H9 (cell line): ENCODE measurements around the gene FAM3B. TPM values are rescaled to one million over a fixed set of nuclear protein-coding genes. Genes with fewer than 3 reads are reported as not detected.

Experiments used
- DNase-seq: peaks from one replicate; pipeline ENCODE4 v3.0.0-alpha.2; 2017
- H2AFZ ChIP-seq: one replicate; pipeline ENCODE4 v1.6.1; 2013; ENCODE audit warnings: mild to moderate bottlenecking, low read length, control low read depth, moderate library complexity
- H2AK5ac ChIP-seq: 2 replicates; pipeline ENCODE4 v1.6.1; 2013; ENCODE audit warnings: low read length, control low read depth, mixed read lengths; ENCODE audit not compliant: insufficient read length
- H2BK120ac ChIP-seq: one replicate; pipeline ENCODE4 v1.6.1; 2013; ENCODE audit warnings: low read depth, mild to moderate bottlenecking, low read length, control low read depth, inconsistent platforms; ENCODE audit not compliant: poor library complexity, severe bottlenecking
- H2BK12ac ChIP-seq: 2 replicates; pipeline ENCODE4 v1.6.1; 2013; ENCODE audit warnings: low read length, control low read depth, mixed read lengths, low read depth; ENCODE audit not compliant: insufficient read length
- H2BK15ac ChIP-seq: 2 replicates; pipeline ENCODE4 v1.6.1; 2013; ENCODE audit warnings: low read depth, low read length, control low read depth
- H2BK20ac ChIP-seq: one replicate; pipeline ENCODE4 v1.6.1; 2013; ENCODE audit warnings: low read depth, mild to moderate bottlenecking, low read length, control low read depth, inconsistent platforms; ENCODE audit not compliant: poor library complexity, severe bottlenecking
- H2BK5ac ChIP-seq: 2 replicates; pipeline ENCODE4 v1.6.1; 2013; ENCODE audit warnings: low read length, control low read depth, mixed read lengths; ENCODE audit not compliant: insufficient read length
- H3K14ac ChIP-seq: 2 replicates; pipeline ENCODE4 v1.6.1; 2013; ENCODE audit warnings: low read length, control low read depth; ENCODE audit not compliant: insufficient read depth
- H3K18ac ChIP-seq: 2 replicates; pipeline ENCODE4 v1.6.1; 2013; ENCODE audit warnings: low read depth, mild to moderate bottlenecking, mixed read lengths, low read length, control low read depth; ENCODE audit not compliant: insufficient read length
- H3K23ac ChIP-seq: 2 replicates; pipeline ENCODE4 v1.6.1; 2013; ENCODE audit warnings: low read length, control low read depth, mixed read lengths, low read depth; ENCODE audit not compliant: insufficient read length
- H3K23me2 ChIP-seq: 2 replicates; pipeline ENCODE4 v1.6.1; 2013; ENCODE audit warnings: low read depth, mild to moderate bottlenecking, mixed read lengths, low read length, control low read depth; ENCODE audit not compliant: insufficient read length, poor library complexity, severe bottlenecking
- H3K27ac ChIP-seq: 2 replicates; pipeline ENCODE4 v1.5.1; 2013; ENCODE audit warnings: low read length, control low read depth, mixed read lengths, low read depth; ENCODE audit not compliant: insufficient read length
- H3K27me3 ChIP-seq: 2 replicates; pipeline ENCODE4 v1.6.1; 2013; ENCODE audit warnings: low read length, control low read depth, inconsistent platforms; ENCODE audit not compliant: insufficient read depth
- H3K4ac ChIP-seq: 2 replicates; pipeline ENCODE4 v1.6.1; 2013; ENCODE audit warnings: low read depth, mild to moderate bottlenecking, control low read depth, inconsistent platforms, low read length, moderate library complexity
- H3K4me1 ChIP-seq: 2 replicates; pipeline ENCODE4 v1.6.1; 2013; ENCODE audit warnings: low read length, control low read depth, inconsistent platforms; ENCODE audit not compliant: insufficient read depth
- H3K4me2 ChIP-seq: 2 replicates; pipeline ENCODE4 v1.6.1; 2013; ENCODE audit warnings: low read length, control low read depth, mixed read lengths; ENCODE audit not compliant: insufficient read length, insufficient read depth
- H3K56ac ChIP-seq: 2 replicates; pipeline ENCODE4 v1.6.1; 2013; ENCODE audit warnings: low read depth, mild to moderate bottlenecking, mixed read lengths, low read length, control low read depth; ENCODE audit not compliant: insufficient read length
- H3K79me1 ChIP-seq: 2 replicates; pipeline ENCODE4 v1.6.1; 2013; ENCODE audit warnings: low read depth, mild to moderate bottlenecking, moderate library complexity, low read length, control low read depth, inconsistent platforms; ENCODE audit not compliant: insufficient read depth, poor library complexity, severe bottlenecking
- H3K79me2 ChIP-seq: 2 replicates; pipeline ENCODE4 v1.6.1; 2013; ENCODE audit warnings: low read length, control low read depth, inconsistent platforms; ENCODE audit not compliant: insufficient read depth
- H3K9ac ChIP-seq: 2 replicates; pipeline ENCODE4 v1.6.1; 2013; ENCODE audit warnings: low read length, control low read depth, mixed read lengths; ENCODE audit not compliant: insufficient read length; ENCODE audit errors: extremely low read depth
- H3K9me3 ChIP-seq: one replicate; pipeline ENCODE4 v1.6.1; 2013; ENCODE audit warnings: low read depth, low read length, inconsistent platforms; ENCODE audit not compliant: control insufficient read depth
- H3T11ph ChIP-seq: one replicate; pipeline ENCODE4 v1.6.1; 2013; ENCODE audit warnings: mild to moderate bottlenecking, low read length, control low read depth, inconsistent platforms
- H4K20me1 ChIP-seq: one replicate; pipeline ENCODE4 v1.6.1; 2013; ENCODE audit not compliant: control insufficient read depth, insufficient read length, insufficient read depth
- H4K5ac ChIP-seq: 2 replicates; pipeline ENCODE4 v1.6.1; 2013; ENCODE audit warnings: low read depth, mild to moderate bottlenecking, mixed read lengths, low read length, control low read depth; ENCODE audit not compliant: insufficient read length
- H4K8ac ChIP-seq: replicated peaks from 2 replicates; pipeline ENCODE4 v1.6.1; 2013; ENCODE audit warnings: low read length, control low read depth, mixed read lengths, low read depth; ENCODE audit not compliant: insufficient read length
- H4K91ac ChIP-seq: 2 replicates; pipeline ENCODE4 v1.6.1; 2013; ENCODE audit warnings: low read depth, mild to moderate bottlenecking, moderate library complexity, mixed read lengths, low read length, control low read depth; ENCODE audit not compliant: insufficient read length
- H3K27ac Mint-ChIP-seq, 3 experiments: 2 replicates in 2 of 3; 3 replicates in 1 of 3; pipeline ENCODE4 v1.8.0; 2020 to 2021; ENCODE audit warnings: mixed read lengths in 3 of 3, mild to moderate bottlenecking in 1 of 3, moderate library complexity in 1 of 3
- H3K27me3 Mint-ChIP-seq: 2 replicates; pipeline ENCODE4 v1.8.0; 2021; ENCODE audit warnings: low read depth, mild to moderate bottlenecking, moderate library complexity, mixed read lengths
- H3K36me3 Mint-ChIP-seq, 3 experiments: 2 replicates in 2 of 3; 3 replicates in 1 of 3; pipeline ENCODE4 v1.8.0; 2020 to 2021; ENCODE audit warnings: low read depth in 3 of 3, mixed read lengths in 3 of 3; ENCODE audit not compliant: insufficient read depth in 1 of 3
- H3K4me1 Mint-ChIP-seq, 2 experiments: 2 replicates each; pipeline ENCODE4 v1.8.0; 2020; ENCODE audit warnings: mixed read lengths in 2 of 2
- H3K4me3 Mint-ChIP-seq, 2 experiments: 2 replicates in 1 of 2; 3 replicates in 1 of 2; pipeline ENCODE4 v1.8.0; 2020 to 2021; ENCODE audit warnings: mild to moderate bottlenecking in 2 of 2, mixed read lengths in 2 of 2, moderate library complexity in 1 of 2
- H3K9me3 Mint-ChIP-seq, 2 experiments: 2 replicates in 1 of 2; 3 replicates in 1 of 2; pipeline ENCODE4 v1.8.0; 2020; ENCODE audit warnings: mild to moderate bottlenecking in 2 of 2, mixed read lengths in 2 of 2, moderate library complexity in 1 of 2
- WGBS: extraction: QIAGEN DNeasy Blood & Tissue Kit; methylation state at CpG from one replicate; pipeline ENCODE4 v1.1.7; 2013; ENCODE audit warnings: missing lambda C conversion rate, low lambda C conversion rate, mixed read lengths; ENCODE audit not compliant: insufficient read length; ENCODE audit errors: extremely low coverage; 5-methylcytosine and 5-hydroxymethylcytosine counted together
- total RNA-seq: library from RNA; stranded (reverse); gene quantifications from 2 replicates; pipeline ENCODE4 v1.2.1, GENCODE V29; 2021
- TF ChIP-seq, protein P1 (sequence below): fragments of 200-600 bp; sonication (generic); conservative IDR thresholded peaks from 3 replicates; pipeline ENCODE4 v1.8.0; 2021; ENCODE audit warnings: antibody characterized with exemption, mild to moderate bottlenecking

The FAM3B gene
- total RNA-seq, 1 experiment from 2014 or later, result 5.0 TPM

DNA sequence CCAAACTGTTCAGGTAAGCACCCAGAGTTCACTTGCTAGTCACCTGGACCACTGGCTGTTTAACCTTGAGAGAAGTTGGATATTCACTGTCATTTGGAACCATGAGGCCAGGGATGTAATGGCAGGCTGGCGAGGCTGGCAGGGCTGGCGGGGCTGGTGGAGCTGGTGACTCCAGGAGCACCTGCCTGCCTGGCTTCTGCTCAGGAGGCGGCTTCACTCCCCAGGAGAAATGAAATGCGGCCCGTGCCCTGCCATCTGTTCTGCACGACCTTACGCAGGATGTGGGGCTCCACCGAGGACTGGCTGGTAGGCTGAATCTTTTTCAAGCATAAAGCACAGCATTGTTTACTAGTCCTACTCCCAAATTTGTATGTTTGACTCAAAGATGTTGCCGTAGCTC lies 86.7 kb downstream of the FAM3B start:
- Mint-ChIP-seq H3K4me1 (no peaks in the 10 kb centered on the region), H3K36me3 (peaks cover 0 to 7% (median 0%) of the 10 kb centered on the region in 3 experiments; a peak in 1 of 7 replicates), H3K9me3 (no peaks in the 10 kb centered on the region; a peak in 1 of 5 replicates), H3K4me3 (no peak overlapping the region), H3K27me3 (peaks cover 2% of the 10 kb centered on the region), H3K27ac (no peak overlapping the region)
- Histone ChIP-seq H3K27me3 (no peaks in the 10 kb centered on the region), H3K4me2 (no peak overlapping the region), H2BK5ac (no peak overlapping the region), H2BK12ac (no peak overlapping the region), H2BK15ac (no peak overlapping the region), H3K79me2 (no peaks in the 10 kb centered on the region), H3K4ac (no peak overlapping the region), H4K8ac (no peak overlapping the region), H3K56ac (no peak overlapping the region), H3K27ac (no peak overlapping the region), H3K4me1 (no peaks in the 10 kb centered on the region), H4K5ac (no peak overlapping the region), H3K14ac (no peak overlapping the region), H3T11ph (no peak overlapping the region), H3K79me1 (no peaks in the 10 kb centered on the region), H3K9ac (no peak overlapping the region), H2AFZ (no peak overlapping the region), H3K18ac (no peak overlapping the region), H4K91ac (no peak overlapping the region), H3K23ac (no peak overlapping the region), H2BK20ac (no peak overlapping the region), H2AK5ac (no peak overlapping the region), H3K23me2 (no peaks in the 10 kb centered on the region), H2BK120ac (no peak overlapping the region), H4K20me1 (no peaks in the 10 kb centered on the region), H3K9me3 (no peaks in the 10 kb centered on the region)
- TF ChIP-seq, protein P1, sequence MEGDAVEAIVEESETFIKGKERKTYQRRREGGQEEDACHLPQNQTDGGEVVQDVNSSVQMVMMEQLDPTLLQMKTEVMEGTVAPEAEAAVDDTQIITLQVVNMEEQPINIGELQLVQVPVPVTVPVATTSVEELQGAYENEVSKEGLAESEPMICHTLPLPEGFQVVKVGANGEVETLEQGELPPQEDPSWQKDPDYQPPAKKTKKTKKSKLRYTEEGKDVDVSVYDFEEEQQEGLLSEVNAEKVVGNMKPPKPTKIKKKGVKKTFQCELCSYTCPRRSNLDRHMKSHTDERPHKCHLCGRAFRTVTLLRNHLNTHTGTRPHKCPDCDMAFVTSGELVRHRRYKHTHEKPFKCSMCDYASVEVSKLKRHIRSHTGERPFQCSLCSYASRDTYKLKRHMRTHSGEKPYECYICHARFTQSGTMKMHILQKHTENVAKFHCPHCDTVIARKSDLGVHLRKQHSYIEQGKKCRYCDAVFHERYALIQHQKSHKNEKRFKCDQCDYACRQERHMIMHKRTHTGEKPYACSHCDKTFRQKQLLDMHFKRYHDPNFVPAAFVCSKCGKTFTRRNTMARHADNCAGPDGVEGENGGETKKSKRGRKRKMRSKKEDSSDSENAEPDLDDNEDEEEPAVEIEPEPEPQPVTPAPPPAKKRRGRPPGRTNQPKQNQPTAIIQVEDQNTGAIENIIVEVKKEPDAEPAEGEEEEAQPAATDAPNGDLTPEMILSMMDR, result no peak
- DNase-seq, result peak; percentile 11
- WGBS, result no CpG with 5 or more reads among the region's 9 CpGs
